NCI-H1417 treated with DMSO at 0.1 percent for 48 hours (cell line): ENCODE results near the gene RAMP3.

Source experiments
- DNase-seq: peaks from one replicate; lab custom pipeline; 2025; lab: John Stamatoyannopoulos, UW

RAMP3 gene

DNA sequence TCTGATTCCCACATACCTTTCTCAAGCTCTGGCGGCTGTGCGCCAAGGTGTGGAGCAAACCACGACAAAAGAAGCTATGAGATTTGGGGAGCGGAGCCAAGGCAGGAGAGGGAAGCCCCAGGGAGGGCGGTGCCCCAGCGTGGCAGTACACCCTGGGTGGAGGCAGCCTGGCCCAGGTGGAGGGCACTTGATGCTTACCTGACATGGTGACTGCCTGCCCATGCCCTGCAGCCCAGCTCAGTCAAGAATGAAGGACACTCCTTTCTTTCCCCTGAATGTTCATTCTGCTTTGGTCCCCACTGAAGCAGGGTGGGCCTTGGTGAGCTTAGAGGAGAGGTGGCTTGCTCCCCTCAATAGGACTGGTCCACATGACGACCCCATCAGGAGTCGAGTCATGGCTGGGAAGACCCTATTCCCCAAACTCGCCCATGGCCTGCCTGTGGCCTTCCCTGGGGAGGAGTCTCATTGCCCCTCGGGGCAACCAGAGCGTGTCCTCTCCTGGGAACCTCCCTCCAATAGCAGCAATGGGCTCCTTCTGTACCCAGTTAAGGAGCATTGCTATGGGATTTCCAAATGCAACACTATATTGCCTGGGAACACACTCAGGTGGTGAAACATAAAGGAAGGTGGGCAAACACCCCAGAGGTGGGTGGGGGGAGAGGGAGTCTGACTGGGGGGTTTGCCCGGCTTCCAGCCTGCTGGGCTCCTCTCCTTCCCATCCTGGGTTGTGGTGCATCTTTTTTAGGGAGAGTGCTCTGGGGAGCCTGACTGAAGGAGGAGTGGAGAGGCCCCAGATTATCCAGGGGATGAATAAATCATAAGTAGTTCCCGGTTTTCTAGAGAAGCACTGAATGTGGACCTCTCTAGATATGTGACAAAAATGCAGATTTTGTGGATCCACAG lies 22.7 kb downstream of the RAMP3 start:
- no peak for DNase-seq

DNA sequence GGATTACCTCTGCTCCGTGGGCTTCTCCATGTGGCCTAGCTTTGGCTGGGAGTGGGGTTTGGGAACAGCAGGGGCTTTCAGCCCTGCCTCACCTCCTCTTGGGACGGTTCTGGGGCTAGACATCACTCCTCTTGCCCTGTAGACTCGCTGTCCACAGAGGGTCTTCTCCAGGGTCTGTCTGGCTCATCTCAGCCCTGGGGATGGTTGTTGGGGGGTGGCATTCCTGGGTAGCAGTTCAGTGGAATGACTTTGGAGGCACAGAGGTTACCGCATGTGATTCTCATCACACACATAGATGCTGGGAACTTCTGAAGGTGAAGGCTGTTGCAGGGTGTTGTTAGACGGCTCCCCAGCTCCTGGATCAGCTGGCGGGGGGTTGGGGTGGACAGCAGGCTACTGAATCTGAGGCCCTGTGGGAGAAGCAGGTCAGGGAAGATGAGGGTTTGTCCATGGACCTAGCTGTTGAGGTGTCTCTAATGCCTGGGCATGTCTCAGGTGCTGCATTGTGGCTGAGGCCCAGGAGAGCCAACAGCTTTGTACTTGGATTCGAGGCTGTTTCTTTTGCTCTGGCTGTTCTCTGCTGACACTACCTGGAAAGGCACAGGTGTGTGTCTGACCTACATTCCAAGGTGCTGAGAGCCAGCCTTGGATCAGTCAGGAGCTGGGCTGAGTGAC lies 23.8 kb downstream of the RAMP3 start:
- DNase-seq, result no peak

GRCh38 chr7:45181991-45182855 lies 24.6 kb downstream of the RAMP3 start:
- DNase-seq, result no peak

- no peak for DNase-seq
These were observed 25.5 kb downstream of the RAMP3 start for GRCh38 chr7:45182856-45183710.

DNA sequence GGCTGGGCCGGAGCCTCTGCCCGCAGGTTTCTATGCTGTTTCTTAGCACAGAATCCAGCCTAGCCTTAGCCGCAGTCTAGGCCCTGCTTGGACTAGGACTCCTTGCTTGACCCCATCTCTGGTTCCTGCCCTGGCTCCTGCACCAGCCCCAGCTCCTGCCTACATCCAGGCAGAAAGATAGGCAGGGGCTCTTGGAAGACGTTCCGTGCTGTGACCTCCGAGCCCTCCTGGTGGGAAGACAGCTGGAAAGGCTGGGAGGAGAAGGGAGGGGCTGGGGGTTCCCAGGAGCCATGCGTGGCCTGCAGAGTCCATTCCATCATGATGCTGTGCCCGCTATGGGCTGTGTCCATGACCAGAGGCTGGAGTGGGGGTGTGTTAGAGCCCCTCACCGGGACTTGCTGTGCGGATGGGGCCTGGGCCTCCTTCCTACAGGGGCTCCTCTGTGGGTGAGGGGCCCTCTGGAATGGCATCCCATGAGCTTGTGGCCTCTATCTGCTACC lies 26.2 kb downstream of the RAMP3 start:
- no peak for DNase-seq

DNA sequence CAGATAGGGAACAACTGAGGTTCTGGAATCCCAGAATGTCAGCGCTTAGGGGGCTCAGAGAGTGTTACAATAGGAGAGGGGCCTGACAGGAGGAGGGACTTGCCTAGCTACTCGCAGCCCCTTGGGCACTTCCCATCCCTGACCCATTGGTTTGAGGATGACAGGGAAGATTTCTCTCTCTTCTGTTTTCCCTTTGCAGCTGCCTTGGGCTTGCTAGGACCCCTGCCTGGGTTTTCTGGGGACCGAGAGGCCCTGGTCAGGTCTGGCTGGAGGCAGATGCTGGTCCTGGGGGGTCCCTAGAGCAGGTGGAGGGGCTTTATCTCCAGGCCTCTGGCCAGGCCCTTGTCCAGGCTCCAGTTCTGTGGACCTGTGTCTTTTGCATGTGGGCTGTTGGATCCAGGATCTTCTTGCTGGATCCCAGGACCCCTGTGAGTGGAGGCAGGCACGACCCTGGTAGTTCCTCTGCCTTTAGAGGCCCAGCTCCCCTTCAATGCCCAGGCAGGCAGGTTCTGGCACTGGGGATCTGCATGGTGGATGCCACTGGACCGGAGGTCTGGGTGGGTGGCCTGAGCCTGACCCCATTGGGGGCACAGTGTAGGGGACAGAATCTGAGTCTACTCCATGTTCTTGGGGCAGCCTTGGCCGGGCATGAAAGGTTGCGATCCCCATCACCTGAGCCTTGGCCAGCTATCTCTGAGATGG lies 26.9 kb downstream of the RAMP3 start:
- no peak for DNase-seq

- DNase-seq, result no peak
These were observed 27.7 kb downstream of the RAMP3 start for GRCh38 chr7:45185028-45185863.

DNA sequence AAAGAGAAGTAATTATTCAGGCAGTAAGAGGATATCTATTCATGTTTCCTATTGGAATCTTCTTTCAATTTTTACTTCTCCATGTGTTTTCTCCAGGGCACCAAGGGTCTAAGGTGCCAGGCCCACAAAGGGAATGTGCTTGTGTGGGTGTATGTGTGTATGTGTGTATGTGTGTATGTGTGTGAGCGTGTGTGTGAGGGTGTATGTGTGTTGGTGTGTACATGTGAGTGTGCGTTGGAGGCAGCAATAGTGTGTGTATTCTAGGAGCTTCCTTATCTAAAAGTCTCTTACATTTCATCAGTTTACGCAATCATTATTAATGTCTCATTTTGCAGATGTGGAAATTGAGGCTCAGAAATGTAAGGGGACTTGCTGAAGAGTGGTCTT lies 28.3 kb downstream of the RAMP3 start:
- DNase-seq, result no peak

DNA sequence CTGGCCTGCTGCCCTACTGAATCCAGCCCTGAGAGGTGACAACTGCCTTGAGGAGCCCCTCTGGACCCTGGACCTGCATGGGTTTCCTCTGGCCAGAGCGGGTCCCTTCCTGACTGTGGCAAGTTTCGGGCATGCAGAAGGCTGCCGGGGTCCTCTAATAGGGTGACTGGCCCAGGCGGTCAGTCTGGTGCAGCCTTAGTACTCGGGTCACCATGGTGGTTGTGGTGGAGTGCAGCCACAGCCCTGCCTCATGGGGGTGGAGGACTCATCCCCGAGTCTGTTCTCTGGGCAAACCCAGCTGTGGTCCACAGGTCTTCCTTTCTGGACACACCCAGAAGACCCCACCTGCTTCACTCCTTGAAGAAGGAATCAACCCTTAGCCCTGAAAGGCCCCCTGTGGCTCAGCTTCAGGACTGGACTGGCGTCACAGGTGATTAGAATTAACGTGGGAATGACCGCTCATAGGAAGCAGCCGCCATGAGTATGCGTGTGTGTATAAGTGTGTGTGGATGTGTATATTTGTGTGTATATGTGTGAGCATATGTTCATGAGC lies 28.7 kb downstream of the RAMP3 start:
- no peak for DNase-seq

DNA sequence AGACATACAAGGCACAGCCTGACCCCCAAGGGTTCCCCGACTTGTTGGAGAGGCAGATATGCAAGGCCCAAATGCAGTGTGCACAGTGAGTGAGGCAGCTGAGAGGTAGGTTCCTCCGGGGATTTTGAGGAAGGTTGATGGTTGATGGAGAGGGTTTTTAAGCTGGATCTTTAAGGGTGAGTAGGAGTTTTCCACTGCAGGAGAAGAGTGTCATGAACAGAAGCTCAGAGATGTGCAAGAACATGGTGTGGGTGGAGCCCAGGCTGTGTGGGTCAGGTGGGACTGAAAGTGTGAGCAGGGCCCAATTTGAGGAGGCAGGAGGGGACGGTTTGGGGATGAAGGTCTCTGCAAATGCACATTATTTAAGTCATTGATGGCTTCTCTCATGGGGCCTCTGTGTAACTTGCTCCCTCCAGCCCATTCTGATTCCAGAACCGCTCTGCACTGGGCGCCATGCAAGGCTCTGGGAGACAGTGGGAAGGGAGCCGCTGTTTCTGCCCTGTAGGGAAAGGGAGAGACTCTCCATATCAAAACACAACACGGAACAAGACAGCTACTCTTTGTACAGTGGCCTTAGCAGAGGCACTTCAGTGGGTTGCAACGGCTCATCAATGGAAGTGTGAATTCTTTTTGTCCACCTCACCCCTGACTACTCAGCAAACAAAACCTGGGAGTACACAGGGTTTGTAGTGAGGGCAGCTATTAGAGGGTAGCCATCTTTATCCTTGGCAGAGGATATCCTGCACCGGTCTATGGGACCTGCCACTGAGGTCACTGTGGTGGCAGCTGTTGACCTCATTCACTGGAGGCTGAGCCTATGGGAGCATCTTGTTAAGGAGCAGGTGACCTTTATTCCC lies 29.7 kb downstream of the RAMP3 start:
- DNase-seq, result no peak

DNA sequence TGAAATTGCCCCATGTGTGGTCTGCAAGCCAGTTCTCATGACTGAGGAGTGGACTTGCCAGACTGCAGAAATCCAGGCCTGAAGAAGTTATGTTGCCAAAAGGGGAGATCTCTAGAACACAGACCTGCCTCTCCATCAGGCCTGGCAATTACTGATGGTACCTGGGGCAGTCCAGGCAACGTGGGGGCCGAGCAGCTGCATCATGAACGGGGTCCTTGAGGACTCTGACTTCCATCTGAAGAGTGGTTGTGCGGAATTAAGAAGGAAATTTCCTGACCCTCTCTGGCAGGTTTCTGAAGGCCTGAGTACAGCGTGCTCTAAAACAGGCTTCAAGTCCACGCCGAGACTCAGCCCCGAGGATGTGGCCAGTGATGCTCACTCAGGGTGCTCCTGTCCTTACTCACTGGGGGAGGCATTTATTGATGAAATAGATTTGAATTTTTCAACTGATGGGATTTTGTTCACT lies 30.4 kb downstream of the RAMP3 start:
- no peak for DNase-seq

DNA sequence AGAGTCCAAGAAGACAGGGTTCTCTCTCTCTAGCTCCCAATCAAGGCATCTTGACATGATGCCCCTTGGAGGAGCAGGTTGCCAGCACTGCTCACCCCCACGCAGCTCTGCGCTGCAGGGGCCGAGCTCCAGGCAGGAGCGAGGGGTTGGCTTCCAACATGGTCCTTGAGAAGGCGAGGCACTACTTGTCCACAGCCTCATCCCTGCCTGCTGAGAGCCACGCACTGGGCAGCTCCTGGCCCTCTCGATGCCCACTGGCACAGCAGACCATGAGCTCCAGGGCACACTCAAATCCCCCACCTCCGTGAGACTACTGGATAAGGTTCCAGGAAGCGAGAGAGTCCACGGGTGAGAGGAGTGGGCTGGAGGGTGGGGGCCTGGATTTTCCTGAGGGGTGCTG lies 31.1 kb downstream of the RAMP3 start:
- DNase-seq, result no peak

DNA sequence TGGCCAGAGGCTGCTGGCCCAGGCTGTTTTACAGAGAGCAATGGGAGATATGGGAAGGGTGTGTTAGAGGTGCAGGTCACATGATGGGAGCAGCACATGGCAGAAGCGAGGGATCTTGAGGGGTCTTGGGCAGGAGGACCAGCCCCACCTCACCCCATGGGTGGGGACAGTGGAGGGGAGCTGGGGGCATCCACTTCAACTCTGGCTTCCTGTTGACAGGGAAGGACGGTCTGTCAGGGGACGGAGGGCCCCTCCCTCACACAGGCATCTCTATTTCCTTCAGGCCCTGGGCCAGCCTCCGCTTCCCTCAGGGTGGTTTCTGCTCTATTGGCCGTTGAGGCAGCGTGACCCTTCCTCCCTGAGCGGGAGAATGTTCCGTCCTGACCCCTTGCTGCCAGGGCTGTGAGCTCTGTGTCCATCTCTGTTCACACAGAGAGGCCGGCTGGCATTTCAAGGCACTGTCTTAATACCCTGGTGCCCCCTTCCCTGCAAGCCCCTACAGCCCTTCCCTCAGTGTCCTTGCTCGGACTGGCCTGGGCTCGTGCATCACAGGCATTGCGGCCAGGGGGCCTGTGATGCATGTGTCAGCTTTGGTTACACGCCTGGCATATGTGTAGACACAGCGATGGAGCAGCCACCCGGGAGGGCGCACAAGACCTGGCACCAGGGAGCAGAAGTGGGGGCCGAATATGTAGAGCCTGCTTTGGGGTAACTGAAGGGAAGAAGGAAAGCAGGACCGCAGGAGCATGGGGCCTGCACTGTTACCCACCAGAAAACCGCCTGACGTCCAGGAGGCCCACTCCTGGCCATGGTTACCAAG lies 31.8 kb downstream of the RAMP3 start:
- DNase-seq, result no peak

- no peak for DNase-seq
These were observed 33.0 kb downstream of the RAMP3 start for GRCh38 chr7:45190406-45191165.

GRCh38 chr7:45191396-45191795 lies 33.8 kb downstream of the RAMP3 start:
- DNase-seq, result no peak

- no peak for DNase-seq
These were observed 35.0 kb downstream of the RAMP3 start for GRCh38 chr7:45192621-45193041.

DNA sequence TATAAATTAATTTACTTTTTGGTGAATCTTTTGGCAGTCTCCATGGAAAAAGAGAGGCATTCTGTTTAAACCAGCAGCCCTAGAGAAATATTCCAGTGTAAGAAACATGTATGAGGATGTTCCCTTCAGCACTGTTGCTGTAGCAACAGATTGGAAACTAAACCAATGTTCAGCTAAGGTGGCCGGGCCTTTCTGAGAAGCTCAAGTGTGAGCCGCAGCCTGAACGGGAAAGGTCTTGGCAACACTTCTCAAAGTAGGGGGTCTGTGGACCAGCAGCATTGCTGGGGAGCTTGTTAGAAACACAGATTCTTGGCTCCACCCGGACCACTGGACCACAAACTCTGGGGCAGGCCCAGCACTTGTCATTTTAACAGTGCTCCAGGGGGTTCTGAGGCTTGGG lies 36.2 kb downstream of the RAMP3 start:
- DNase-seq, result no peak
